HG03103 (cell line): ENCODE results near the gene FAM72D.
"Not testable (repeated sequence)": the region's sequence is repeated elsewhere in the genome, so short reads cannot be mapped to it uniquely, and the experiment has no call there.

Source experiments
- ATAC-seq: cut with Tn5 transposase; IDR thresholded peaks from one replicate; pipeline ENCODE4 v1.9.1; 2021; ENCODE audit warnings: low read depth; ENCODE audit not compliant: unreplicated experiment

FAM72D gene

GRCh38 chr1:145144264-145144913, 48.6 kb downstream of the FAM72D start:
- ATAC-seq = not testable (repeated sequence)

- not testable (repeated sequence) for ATAC-seq
These were observed 50.5 kb downstream of the FAM72D start for GRCh38 chr1:145146308-145146707.

GRCh38 chr1:145147172-145147571, 51.4 kb downstream of the FAM72D start:
- ATAC-seq = not testable (repeated sequence)

GRCh38 chr1:145155421-145155820, 59.6 kb downstream of the FAM72D start:
- ATAC-seq = not testable (repeated sequence)

- ATAC-seq = not testable (repeated sequence)
These were observed 60.1 kb downstream of the FAM72D start for GRCh38 chr1:145155873-145156272.

- not testable (repeated sequence) for ATAC-seq
These were observed 61.3 kb downstream of the FAM72D start for GRCh38 chr1:145156891-145157610.

- not testable (repeated sequence) for ATAC-seq
These were observed 61.9 kb downstream of the FAM72D start for GRCh38 chr1:145157715-145158114.

GRCh38 chr1:145161046-145161752, 65.4 kb downstream of the FAM72D start:
- ATAC-seq = not testable (repeated sequence)
